Endothelial cell of umbilical vein (primary cell): ENCODE results near the gene ADARB2. TPM values are rescaled to one million over a fixed set of nuclear protein-coding genes. Genes with fewer than 3 reads are reported as not detected.

ENCODE experiments used
- BruUV-seq: library from RNA; stranded (reverse); fragments of 400-500 nt; replicated peaks from 2 replicates; lab custom pipeline; 2021; lab: Mats Ljungman, UMichigan
- CTCF ChIA-PET: fragments of 300-600, 350-600 bp; sonication (Branson Sonifier 250); formaldehyde crosslinking; loops from one replicate; lab custom pipeline; 2021; ENCODE audit warnings: antibody characterized with exemption, inconsistent platforms; lab: Charles Lee
- POLR2A ChIA-PET: fragments of 300-600, 350-600 bp; sonication (Branson Sonifier 250); formaldehyde crosslinking; loops from one replicate; lab custom pipeline; 2021; ENCODE audit warnings: antibody characterized with exemption, inconsistent platforms; lab: Charles Lee
- DNase-seq: peaks from one replicate; pipeline ENCODE4 v3.0.0-alpha.2; 2011; ENCODE audit warnings: low read depth, low spot score
- FAIRE-seq: peaks from 2 replicates; lab custom pipeline; 2011; peaks lifted over from hg19 to GRCh38; lab: Jason Lieb, UNC
- H2AFZ ChIP-seq: 2 replicates; pipeline ENCODE4 v1.6.0; 2012; ENCODE audit warnings: low read depth, low read length, control low read depth, inconsistent platforms
- H3K27ac ChIP-seq: 2 replicates; pipeline ENCODE4 v1.5.1; 2011; ENCODE audit warnings: low read depth, mild to moderate bottlenecking, control low read depth, low read length, moderate library complexity; ENCODE audit not compliant: insufficient read depth
- H3K27me3 ChIP-seq, 2 experiments: 2 replicates each; pipeline versions ENCODE4 v1.6.0 to v1.6.1; 2011; ENCODE audit warnings: low read length in 2 of 2, mixed read lengths in 1 of 2; ENCODE audit not compliant: control insufficient read depth in 2 of 2, insufficient read depth in 2 of 2
- H3K36me3 ChIP-seq, 2 experiments: 2 replicates in 1 of 2; 3 replicates in 1 of 2; pipeline ENCODE4 v1.5.1; 2011; ENCODE audit warnings: low read length in 2 of 2, mild to moderate bottlenecking in 1 of 2, moderate library complexity in 1 of 2; ENCODE audit not compliant: control insufficient read depth in 2 of 2, insufficient read depth in 2 of 2; ENCODE audit errors: extremely low read depth in 1 of 2
- H3K4me1 ChIP-seq: 3 replicates; pipeline ENCODE4 v1.5.1; 2011; ENCODE audit warnings: mild to moderate bottlenecking, low read length; ENCODE audit not compliant: control insufficient read depth, insufficient read depth; ENCODE audit errors: extremely low read depth
- H3K4me2 ChIP-seq: 2 replicates; pipeline ENCODE4 v1.6.1; 2011; ENCODE audit warnings: low read length, control low read depth, mixed read lengths; ENCODE audit not compliant: insufficient read depth
- H3K4me3 ChIP-seq, 3 experiments: fragments of 200-600 bp in 1 of 3; sonication (generic), shearing (Covaris generic) in 1 of 3; replicated peaks in 1 of 3; 2 replicates each; pipeline ENCODE4 v1.5.1; 2011 to 2016; ENCODE audit warnings: control low read depth in 3 of 3, low read length in 3 of 3, mild to moderate bottlenecking in 2 of 3, inconsistent platforms in 1 of 3, low read depth in 1 of 3, moderate library complexity in 1 of 3; ENCODE audit not compliant: insufficient read depth in 1 of 3
- H3K79me2 ChIP-seq: 2 replicates; pipeline ENCODE4 v1.6.0; 2012; ENCODE audit warnings: low read length, inconsistent platforms; ENCODE audit not compliant: control insufficient read depth, insufficient read depth
- H3K9ac ChIP-seq: replicated peaks from 2 replicates; pipeline ENCODE3; 2011; ENCODE audit warnings: low read length, control low read depth; ENCODE audit not compliant: insufficient read depth; ENCODE audit errors: extremely low read depth
- H3K9me1 ChIP-seq: replicated peaks from 3 replicates; pipeline ENCODE4 v1.6.0; 2011; ENCODE audit warnings: mild to moderate bottlenecking, low read length; ENCODE audit not compliant: control insufficient read depth, insufficient read depth; ENCODE audit errors: extremely low read depth
- H3K9me3 ChIP-seq: replicated peaks from 2 replicates; pipeline ENCODE4 v1.5.1; 2012; ENCODE audit warnings: low read length, inconsistent platforms; ENCODE audit not compliant: control insufficient read depth, insufficient read depth
- H4K20me1 ChIP-seq: replicated peaks from 2 replicates; pipeline ENCODE3; 2011; ENCODE audit warnings: mild to moderate bottlenecking, low read length; ENCODE audit not compliant: control insufficient read depth, insufficient read depth; ENCODE audit errors: extremely low read depth
- CTCF ChIP-seq, 2 donors: IDR thresholded peaks; 1 replicate in 1 of 2; 2 replicates in 1 of 2; pipeline ENCODE4 v1.5.1; 2011; ENCODE audit warnings: low read length in 2 of 2, mild to moderate bottlenecking in 2 of 2, moderate library complexity in 2 of 2, control low read depth in 1 of 2, inconsistent platforms in 1 of 2, low read depth in 1 of 2; ENCODE audit not compliant: insufficient read depth in 1 of 2; ENCODE audit errors: extremely low read depth in 1 of 2
- EZH2 ChIP-seq: IDR thresholded peaks from 2 replicates; pipeline ENCODE4 v1.6.1; 2012; ENCODE audit warnings: borderline replicate concordance, low read depth, mild to moderate bottlenecking, moderate library complexity, low read length, inconsistent platforms; ENCODE audit not compliant: severe bottlenecking
- FOS ChIP-seq: IDR thresholded peaks from 2 replicates; pipeline ENCODE4 v1.6.1; 2011; ENCODE audit warnings: mild to moderate bottlenecking, low read length, moderate library complexity, borderline replicate concordance; ENCODE audit not compliant: insufficient read depth
- GATA2 ChIP-seq: IDR thresholded peaks from 2 replicates; pipeline ENCODE4 v1.7.0; 2011; ENCODE audit warnings: low read depth, mild to moderate bottlenecking, moderate library complexity, mixed read lengths, low read length; ENCODE audit not compliant: insufficient read length, insufficient read depth
- JUN ChIP-seq: IDR thresholded peaks from 2 replicates; pipeline ENCODE4 v1.6.1; 2011; ENCODE audit warnings: borderline replicate concordance, low read depth; ENCODE audit not compliant: insufficient read length, insufficient read depth
- MYC ChIP-seq: IDR thresholded peaks from one replicate; pipeline ENCODE4 v1.6.1; 2011; ENCODE audit warnings: mild to moderate bottlenecking, low read depth, low read length
- POLR2A ChIP-seq: IDR thresholded peaks from 2 replicates; pipeline ENCODE4 v1.6.1; 2012; ENCODE audit warnings: low read depth, mild to moderate bottlenecking, control low read depth, low read length
- POLR2AphosphoS5 ChIP-seq: IDR thresholded peaks from 2 replicates; pipeline ENCODE4 v1.6.1; 2012; ENCODE audit warnings: low read depth, mild to moderate bottlenecking, control low read depth, low read length, moderate library complexity; ENCODE audit not compliant: insufficient read depth
- dilution Hi-C: fragments of 300-500 bp; cut with MboI; formaldehyde crosslinking; loops from one replicate; pipeline ENCODE4 v1.15.0; 2019; ENCODE audit warnings: low sequenced_read_pairs; ENCODE audit not compliant: extremely low pct_ligation_motif_present
- intact Hi-C: fragments of 100-400 bp; cut with micrococcal nuclease; formaldehyde crosslinking; loops from one replicate; pipeline ENCODE4 v1.10.0; 2022
- polyA plus RNA-seq, 4 experiments: library from polyadenylated mRNA; depleted of rRNA in 3 of 4; stranded (reverse) in 3 of 4; unstranded in 1 of 4; fragments of >200 nt; gene quantifications; 2 replicates each; pipeline versions ENCODE4 v1.2.1 to v1.2.3, GENCODE V29; 2011 to 2012; ENCODE audit warnings: missing spikeins in 1 of 4
- total RNA-seq: library from RNA; stranded (reverse); gene quantifications from 2 replicates; pipeline ENCODE4 v1.2.3, GENCODE V29; 2021
- TF ChIP-seq, protein P1 (sequence below): IDR thresholded peaks from 2 replicates; pipeline ENCODE4 v1.6.1; 2011; ENCODE audit not compliant: insufficient read depth, insufficient read length

ADARB2 gene
- total and polyA plus RNA-seq, 2 donors (not counting 3 experiments of a cell fraction or from before 2014, with no cell fraction given): not detected

- DNase-seq (no peak), FAIRE-seq (no peak)
- no peaks in the 10 kb centered on the region for H3K36me3 ChIP-seq
- dilution Hi-C loops: no loop called here
- H3K4me1 ChIP-seq: no peaks in the 10 kb centered on the region
- H3K9me3 ChIP-seq: no peaks in the 10 kb centered on the region
- no peak overlapping the region for H3K4me2 ChIP-seq
- H3K27me3 ChIP-seq: no peaks in the 10 kb centered on the region
- intact Hi-C loops: no loop called here
- no peak overlapping the region for H3K4me3 ChIP-seq
- BruUV-seq: no TSS peak
- no peaks in the 10 kb centered on the region for H3K9me1 ChIP-seq
- no peak overlapping the region for H3K9ac ChIP-seq
- no peak for TF ChIP-seq FOS
- TF ChIP-seq GATA2: no peak
- TF ChIP-seq JUN: no peak
- no peak for TF ChIP-seq POLR2AphosphoS5
- TF ChIP-seq EZH2: no peak
- TF ChIP-seq, protein P1, sequence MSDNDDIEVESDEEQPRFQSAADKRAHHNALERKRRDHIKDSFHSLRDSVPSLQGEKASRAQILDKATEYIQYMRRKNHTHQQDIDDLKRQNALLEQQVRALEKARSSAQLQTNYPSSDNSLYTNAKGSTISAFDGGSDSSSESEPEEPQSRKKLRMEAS: no peak
- no peak for TF ChIP-seq POLR2A
- TF ChIP-seq MYC: no peak
- no peak for TF ChIP-seq CTCF (IDR thresholded peaks at IDR 0.05; ENCODE audit: extremely low read depth in 1 of 2, insufficient read depth in 1 of 2, low read depth in 1 of 2, low read length in 2 of 2)
- H2AFZ ChIP-seq: no peak overlapping the region
- H3K79me2 ChIP-seq: no peaks in the 10 kb centered on the region
- H3K27ac ChIP-seq: no peak overlapping the region
- no peaks in the 10 kb centered on the region for H4K20me1 ChIP-seq
- POLR2A ChIA-PET: no interaction called here
- CTCF ChIA-PET: no interaction called here
These were observed 407.7 kb downstream of the ADARB2 start for GRCh38 chr10:1329622-1330021.
